Natural killer cell (primary cell): Measurements from ENCODE around the gene SLC6A6. TPM values are rescaled to one million over a fixed set of nuclear protein-coding genes. Genes with fewer than 3 reads are reported as not detected.

Experiments used
- ATAC-seq, 3 donors: fragments of 150-1000 bp in 2 of 3; fragments of 200-7000 bp in 1 of 3; cut with Tn5 transposase; 1 replicate in 1 of 3; 2 replicates in 2 of 3; pipeline ENCODE4 v1.10.0; 2021; ENCODE audit warnings: mild to moderate bottlenecking in 2 of 3, moderate library complexity in 2 of 3
- DNase-seq, 2 donors: peaks; one replicate each; pipeline versions ENCODE4 v3.0.0 to v3.0.0-alpha.2; 2013 to 2021; ENCODE audit warnings: mixed read lengths in 1 of 2
- H3K27ac ChIP-seq: one replicate; pipeline ENCODE4 v1.5.1; 2013; ENCODE audit warnings: mild to moderate bottlenecking, low read length
- H3K27me3 ChIP-seq: one replicate; pipeline ENCODE4 v1.6.1; 2013; ENCODE audit warnings: low read length; ENCODE audit not compliant: control insufficient read depth, insufficient read depth
- H3K36me3 ChIP-seq: one replicate; pipeline ENCODE4 v1.6.1; 2013; ENCODE audit warnings: low read length; ENCODE audit not compliant: control insufficient read depth, insufficient read depth
- H3K4me1 ChIP-seq: one replicate; pipeline ENCODE4 v1.6.1; 2013; ENCODE audit warnings: low read length; ENCODE audit not compliant: control insufficient read depth, insufficient read depth
- H3K4me3 ChIP-seq: one replicate; pipeline ENCODE4 v1.5.1; 2013; ENCODE audit warnings: low read length
- H3K9me3 ChIP-seq: one replicate; pipeline ENCODE4 v1.6.1; 2013; ENCODE audit warnings: low read length; ENCODE audit not compliant: control insufficient read depth, insufficient read depth
- H3K27ac Mint-ChIP-seq, 2 donors: one replicate each; pipeline ENCODE4 v1.8.0; 2022; ENCODE audit warnings: mild to moderate bottlenecking in 2 of 2, mixed read lengths in 2 of 2, moderate library complexity in 1 of 2
- H3K27me3 Mint-ChIP-seq, 2 donors: one replicate each; pipeline ENCODE4 v1.8.0; 2022; ENCODE audit warnings: low read depth in 2 of 2, mixed read lengths in 2 of 2
- H3K36me3 Mint-ChIP-seq: one replicate; pipeline ENCODE4 v1.8.0; 2022; ENCODE audit warnings: mixed read lengths
- H3K4me1 Mint-ChIP-seq, 2 donors: one replicate each; pipeline ENCODE4 v1.8.0; 2022; ENCODE audit warnings: mixed read lengths in 2 of 2
- H3K4me3 Mint-ChIP-seq: one replicate; pipeline ENCODE4 v1.8.0; 2022; ENCODE audit warnings: mild to moderate bottlenecking, moderate library complexity, mixed read lengths
- H3K9me3 Mint-ChIP-seq, 2 donors: one replicate each; pipeline ENCODE4 v1.8.0; 2022; ENCODE audit warnings: mixed read lengths in 2 of 2
- CTCF ChIP-seq: fragments of 200-600 bp; IDR thresholded peaks from one replicate; pipeline ENCODE4 v1.8.0; 2022; ENCODE audit warnings: antibody characterized with exemption
- WGBS: methylation state at CpG from one replicate; pipeline ENCODE4 v1.1.7; 2013; ENCODE audit warnings: missing lambda C conversion rate; ENCODE audit not compliant: insufficient coverage; 5-methylcytosine and 5-hydroxymethylcytosine counted together
- intact Hi-C: fragments of 100-400 bp; cut with micrococcal nuclease; formaldehyde crosslinking; loops from one replicate; pipeline ENCODE4 v1.14.2; 2022
- total RNA-seq, 4 donors: library from RNA; stranded (reverse); fragments of 120-200 nt in 1 of 4; gene quantifications; one replicate each; pipeline versions ENCODE4 v1.2.3 to v1.2.4, GENCODE V29; 2013 to 2022

SLC6A6 gene
- total RNA-seq, 3 donors from 2014 or later (not counting 1 experiment from before 2014, with no cell fraction given) = 43.7 to 55.4 (median 50.1) TPM

DNA sequence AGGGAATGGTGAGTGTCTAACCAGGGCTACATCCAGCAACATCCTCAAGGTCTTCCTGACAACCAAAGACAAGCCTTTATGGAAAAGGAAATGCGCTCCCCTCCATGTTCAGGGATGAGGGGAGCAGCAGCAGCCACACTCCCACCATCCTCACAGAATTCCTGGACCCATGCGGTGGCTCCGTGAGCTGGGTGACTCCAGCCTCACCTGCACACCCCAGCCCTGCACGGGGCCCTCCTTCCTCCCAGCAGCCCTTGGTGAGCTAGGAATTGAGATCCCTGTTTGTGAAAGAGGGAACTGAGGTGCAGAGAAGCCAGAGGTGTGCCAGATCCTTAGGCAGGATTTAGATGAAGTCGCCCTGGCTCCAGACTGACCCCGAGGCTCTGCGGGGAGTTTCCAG is 85.4 kb downstream of the SLC6A6 start:
- Histone ChIP-seq H3K4me1 (no peaks in the 10 kb centered on the region), H3K36me3 (peaks cover 23% of the 10 kb centered on the region), H3K9me3 (no peaks in the 10 kb centered on the region), H3K4me3 (no peak overlapping the region), H3K27me3 (no peaks in the 10 kb centered on the region), H3K27ac (no peak overlapping the region)
- intact Hi-C loops = no loop called here
- Mint-ChIP-seq H3K4me1 (no peaks in the 10 kb centered on the region), H3K27me3 (no peaks in the 10 kb centered on the region), H3K9me3 (no peaks in the 10 kb centered on the region), H3K36me3 (peaks cover 18% of the 10 kb centered on the region), H3K27ac (no peak overlapping the region), H3K4me3 (no peak overlapping the region)
- DNase-seq = no peak
- no peak for ATAC-seq
- no peak for TF ChIP-seq CTCF
- 96% methylated on average over 7 of the region's 7 CpGs for WGBS

DNA sequence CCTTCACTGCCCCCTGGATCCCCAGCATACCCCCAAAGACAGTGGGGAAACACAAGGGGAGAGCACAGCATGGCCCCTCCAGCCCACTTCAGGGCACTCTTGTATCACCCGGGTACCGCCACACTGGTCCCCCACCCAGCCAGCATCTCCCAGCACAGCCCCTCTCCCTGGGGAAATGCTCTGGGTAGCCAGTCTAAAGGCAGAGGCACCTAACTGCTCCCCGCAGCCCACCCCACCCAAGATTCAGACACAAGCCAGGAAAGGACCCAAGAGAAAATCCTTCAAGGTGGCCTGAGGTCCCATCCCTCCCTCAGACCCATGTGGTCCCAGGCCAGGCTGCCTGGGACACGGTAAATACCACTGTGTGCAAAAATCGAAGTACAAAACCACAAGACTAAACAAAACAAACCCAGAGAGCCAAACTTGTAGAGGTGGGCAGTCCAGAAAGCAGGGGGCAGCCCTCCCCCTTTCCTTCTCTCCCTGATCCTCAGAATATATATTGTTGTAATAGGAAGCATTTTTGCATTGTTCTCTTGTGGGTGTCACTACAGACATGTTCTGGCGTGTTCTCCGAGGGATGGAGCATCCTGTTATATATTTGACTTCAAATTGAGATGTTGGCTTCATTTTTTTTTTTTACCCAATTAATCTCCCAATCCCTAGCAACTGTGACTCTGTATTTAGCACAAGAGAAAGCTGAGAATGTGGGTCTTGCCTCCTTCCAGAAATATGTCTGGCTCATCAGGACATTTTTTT is 86.1 kb downstream of the SLC6A6 start:
- H3K9me3 Mint-ChIP-seq = no peaks in the 10 kb centered on the region
- Histone ChIP-seq H3K36me3 (peaks cover 21% of the 10 kb centered on the region), H3K27me3 (no peaks in the 10 kb centered on the region), H3K9me3 (no peaks in the 10 kb centered on the region), H3K4me1 (no peaks in the 10 kb centered on the region), H3K4me3 (no peak overlapping the region), H3K27ac (no peak overlapping the region)
- peaks cover 18% of the 10 kb centered on the region for H3K36me3 Mint-ChIP-seq
- H3K4me1 Mint-ChIP-seq = no peaks in the 10 kb centered on the region
- WGBS = 82% methylated on average over 5 of the region's 7 CpGs
- no peak for TF ChIP-seq CTCF
- H3K27ac Mint-ChIP-seq = peak overlapping the region; percentile 23 to 68
- no peak overlapping the region for H3K4me3 Mint-ChIP-seq
- ATAC-seq (no peak), DNase-seq (no peak)
- no peaks in the 10 kb centered on the region for H3K27me3 Mint-ChIP-seq
- intact Hi-C loops = no loop called here

DNA sequence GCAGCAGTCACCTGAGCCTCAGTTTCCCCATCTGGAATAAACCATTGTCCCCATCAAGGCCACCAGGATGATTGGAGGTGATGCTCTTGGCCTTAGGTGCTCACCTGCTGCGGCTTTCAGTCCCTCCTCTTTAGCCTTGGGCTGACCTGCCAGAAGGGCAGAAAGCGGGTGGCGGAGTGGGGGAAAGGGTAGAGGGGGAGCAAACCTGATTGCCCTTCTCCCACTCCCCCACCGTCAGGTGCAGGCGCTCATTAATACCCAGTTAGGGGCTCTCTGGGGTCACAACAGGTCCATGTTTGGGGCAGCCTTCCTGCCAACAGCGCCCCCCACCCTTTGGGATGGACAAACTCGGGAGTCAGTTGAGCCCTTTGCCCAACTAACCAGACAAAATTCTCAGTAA is 87.2 kb downstream of the SLC6A6 start:
- Mint-ChIP-seq H3K36me3 (peaks cover 10% of the 10 kb centered on the region), H3K27ac (peak overlapping the region in 1 of 2 donors; percentile 1), H3K9me3 (no peaks in the 10 kb centered on the region), H3K4me1 (no peaks in the 10 kb centered on the region), H3K4me3 (no peak overlapping the region), H3K27me3 (no peaks in the 10 kb centered on the region)
- Histone ChIP-seq H3K4me1 (no peaks in the 10 kb centered on the region), H3K4me3 (no peak overlapping the region), H3K36me3 (peaks cover 15% of the 10 kb centered on the region), H3K27ac (no peak overlapping the region), H3K9me3 (no peaks in the 10 kb centered on the region), H3K27me3 (no peaks in the 10 kb centered on the region)
- DNase-seq (no peak), ATAC-seq (no peak)
- WGBS = 86% methylated on average over 4 of the region's 7 CpGs
- intact Hi-C loops = no loop called here
- TF ChIP-seq CTCF = no peak

DNA sequence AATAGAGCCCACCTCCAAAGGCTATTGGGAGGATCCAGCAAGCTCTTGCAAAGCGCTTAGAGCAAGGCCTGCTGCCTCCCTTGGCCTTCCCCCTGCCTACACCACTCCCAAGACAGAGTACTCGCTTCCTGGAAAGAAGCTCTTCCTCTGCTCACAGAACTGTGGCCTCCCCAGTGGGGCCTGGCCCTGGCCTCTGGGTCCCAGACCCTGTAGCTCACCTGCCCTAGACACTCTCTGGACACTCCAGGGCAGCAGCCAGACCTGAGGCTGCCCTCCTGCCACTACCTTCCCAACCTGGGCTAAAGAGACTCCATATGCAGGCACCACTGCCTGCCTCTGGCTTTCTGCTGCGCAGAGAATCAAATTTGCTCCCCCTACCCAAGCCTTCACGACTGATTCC is 87.8 kb downstream of the SLC6A6 start:
- H3K27ac Mint-ChIP-seq = peak overlapping the region in 1 of 2 donors; percentile 1
- H3K4me1 Mint-ChIP-seq = no peaks in the 10 kb centered on the region
- no peaks in the 10 kb centered on the region for H3K27me3 ChIP-seq
- H3K4me3 ChIP-seq = no peak overlapping the region
- 94% methylated on average over 4 of the region's 4 CpGs for WGBS
- H3K9me3 ChIP-seq = no peaks in the 10 kb centered on the region
- no peaks in the 10 kb centered on the region for H3K9me3 Mint-ChIP-seq
- no peak overlapping the region for H3K4me3 Mint-ChIP-seq
- TF ChIP-seq CTCF = no peak
- no peak overlapping the region for H3K27ac ChIP-seq
- intact Hi-C loops = no loop called here
- H3K36me3 Mint-ChIP-seq = peaks cover 4% of the 10 kb centered on the region
- peaks cover 14% of the 10 kb centered on the region for H3K36me3 ChIP-seq
- DNase-seq (no peak), ATAC-seq (no peak)
- no peaks in the 10 kb centered on the region for H3K4me1 ChIP-seq
- no peaks in the 10 kb centered on the region for H3K27me3 Mint-ChIP-seq
